Endothelial cell of umbilical vein (primary cell): ENCODE measurements around the gene RAB3D. TPM values are rescaled to one million over a fixed set of nuclear protein-coding genes. Genes with fewer than 3 reads are reported as not detected.

Experiments used
- BruUV-seq: library from RNA; stranded (reverse); fragments of 400-500 nt; replicated peaks from 2 replicates; lab custom pipeline; 2021; lab: Mats Ljungman, UMichigan
- CTCF ChIA-PET: fragments of 300-600, 350-600 bp; sonication (Branson Sonifier 250); formaldehyde crosslinking; loops from one replicate; lab custom pipeline; 2021; ENCODE audit warnings: antibody characterized with exemption, inconsistent platforms; lab: Charles Lee
- POLR2A ChIA-PET: fragments of 300-600, 350-600 bp; sonication (Branson Sonifier 250); formaldehyde crosslinking; loops from one replicate; lab custom pipeline; 2021; ENCODE audit warnings: antibody characterized with exemption, inconsistent platforms; lab: Charles Lee
- DNase-seq: peaks from one replicate; pipeline ENCODE4 v3.0.0-alpha.2; 2011; ENCODE audit warnings: low read depth, low spot score
- FAIRE-seq: peaks from 2 replicates; lab custom pipeline; 2011; peaks lifted over from hg19 to GRCh38; lab: Jason Lieb, UNC
- H2AFZ ChIP-seq: 2 replicates; pipeline ENCODE4 v1.6.0; 2012; ENCODE audit warnings: low read depth, low read length, control low read depth, inconsistent platforms
- H3K27ac ChIP-seq: 2 replicates; pipeline ENCODE4 v1.5.1; 2011; ENCODE audit warnings: low read depth, mild to moderate bottlenecking, control low read depth, low read length, moderate library complexity; ENCODE audit not compliant: insufficient read depth
- H3K27me3 ChIP-seq, 2 experiments: 2 replicates each; pipeline versions ENCODE4 v1.6.0 to v1.6.1; 2011; ENCODE audit warnings: low read length in 2 of 2, mixed read lengths in 1 of 2; ENCODE audit not compliant: control insufficient read depth in 2 of 2, insufficient read depth in 2 of 2
- H3K36me3 ChIP-seq, 2 experiments: 2 replicates in 1 of 2; 3 replicates in 1 of 2; pipeline ENCODE4 v1.5.1; 2011; ENCODE audit warnings: low read length in 2 of 2, mild to moderate bottlenecking in 1 of 2, moderate library complexity in 1 of 2; ENCODE audit not compliant: control insufficient read depth in 2 of 2, insufficient read depth in 2 of 2; ENCODE audit errors: extremely low read depth in 1 of 2
- H3K4me1 ChIP-seq: 3 replicates; pipeline ENCODE4 v1.5.1; 2011; ENCODE audit warnings: mild to moderate bottlenecking, low read length; ENCODE audit not compliant: control insufficient read depth, insufficient read depth; ENCODE audit errors: extremely low read depth
- H3K4me2 ChIP-seq: 2 replicates; pipeline ENCODE4 v1.6.1; 2011; ENCODE audit warnings: low read length, control low read depth, mixed read lengths; ENCODE audit not compliant: insufficient read depth
- H3K4me3 ChIP-seq, 3 experiments: fragments of 200-600 bp in 1 of 3; sonication (generic), shearing (Covaris generic) in 1 of 3; replicated peaks in 1 of 3; 2 replicates each; pipeline ENCODE4 v1.5.1; 2011 to 2016; ENCODE audit warnings: control low read depth in 3 of 3, low read length in 3 of 3, mild to moderate bottlenecking in 2 of 3, inconsistent platforms in 1 of 3, low read depth in 1 of 3, moderate library complexity in 1 of 3; ENCODE audit not compliant: insufficient read depth in 1 of 3
- H3K79me2 ChIP-seq: 2 replicates; pipeline ENCODE4 v1.6.0; 2012; ENCODE audit warnings: low read length, inconsistent platforms; ENCODE audit not compliant: control insufficient read depth, insufficient read depth
- H3K9ac ChIP-seq: replicated peaks from 2 replicates; pipeline ENCODE3; 2011; ENCODE audit warnings: low read length, control low read depth; ENCODE audit not compliant: insufficient read depth; ENCODE audit errors: extremely low read depth
- H3K9me1 ChIP-seq: replicated peaks from 3 replicates; pipeline ENCODE4 v1.6.0; 2011; ENCODE audit warnings: mild to moderate bottlenecking, low read length; ENCODE audit not compliant: control insufficient read depth, insufficient read depth; ENCODE audit errors: extremely low read depth
- H3K9me3 ChIP-seq: replicated peaks from 2 replicates; pipeline ENCODE4 v1.5.1; 2012; ENCODE audit warnings: low read length, inconsistent platforms; ENCODE audit not compliant: control insufficient read depth, insufficient read depth
- H4K20me1 ChIP-seq: replicated peaks from 2 replicates; pipeline ENCODE3; 2011; ENCODE audit warnings: mild to moderate bottlenecking, low read length; ENCODE audit not compliant: control insufficient read depth, insufficient read depth; ENCODE audit errors: extremely low read depth
- CTCF ChIP-seq, 2 donors: IDR thresholded peaks; 1 replicate in 1 of 2; 2 replicates in 1 of 2; pipeline ENCODE4 v1.5.1; 2011; ENCODE audit warnings: low read length in 2 of 2, mild to moderate bottlenecking in 2 of 2, moderate library complexity in 2 of 2, control low read depth in 1 of 2, inconsistent platforms in 1 of 2, low read depth in 1 of 2; ENCODE audit not compliant: insufficient read depth in 1 of 2; ENCODE audit errors: extremely low read depth in 1 of 2
- EZH2 ChIP-seq: IDR thresholded peaks from 2 replicates; pipeline ENCODE4 v1.6.1; 2012; ENCODE audit warnings: borderline replicate concordance, low read depth, mild to moderate bottlenecking, moderate library complexity, low read length, inconsistent platforms; ENCODE audit not compliant: severe bottlenecking
- FOS ChIP-seq: IDR thresholded peaks from 2 replicates; pipeline ENCODE4 v1.6.1; 2011; ENCODE audit warnings: mild to moderate bottlenecking, low read length, moderate library complexity, borderline replicate concordance; ENCODE audit not compliant: insufficient read depth
- GATA2 ChIP-seq: IDR thresholded peaks from 2 replicates; pipeline ENCODE4 v1.7.0; 2011; ENCODE audit warnings: low read depth, mild to moderate bottlenecking, moderate library complexity, mixed read lengths, low read length; ENCODE audit not compliant: insufficient read length, insufficient read depth
- JUN ChIP-seq: IDR thresholded peaks from 2 replicates; pipeline ENCODE4 v1.6.1; 2011; ENCODE audit warnings: borderline replicate concordance, low read depth; ENCODE audit not compliant: insufficient read length, insufficient read depth
- MAX ChIP-seq: IDR thresholded peaks from 2 replicates; pipeline ENCODE4 v1.6.1; 2011; ENCODE audit not compliant: insufficient read depth, insufficient read length
- MYC ChIP-seq: IDR thresholded peaks from one replicate; pipeline ENCODE4 v1.6.1; 2011; ENCODE audit warnings: mild to moderate bottlenecking, low read depth, low read length
- POLR2A ChIP-seq: IDR thresholded peaks from 2 replicates; pipeline ENCODE4 v1.6.1; 2012; ENCODE audit warnings: low read depth, mild to moderate bottlenecking, control low read depth, low read length
- POLR2AphosphoS5 ChIP-seq: IDR thresholded peaks from 2 replicates; pipeline ENCODE4 v1.6.1; 2012; ENCODE audit warnings: low read depth, mild to moderate bottlenecking, control low read depth, low read length, moderate library complexity; ENCODE audit not compliant: insufficient read depth
- dilution Hi-C: fragments of 300-500 bp; cut with MboI; formaldehyde crosslinking; loops from one replicate; pipeline ENCODE4 v1.15.0; 2019; ENCODE audit warnings: low sequenced_read_pairs; ENCODE audit not compliant: extremely low pct_ligation_motif_present
- intact Hi-C: fragments of 100-400 bp; cut with micrococcal nuclease; formaldehyde crosslinking; loops from one replicate; pipeline ENCODE4 v1.10.0; 2022
- polyA plus RNA-seq, 4 experiments: library from polyadenylated mRNA; depleted of rRNA in 3 of 4; stranded (reverse) in 3 of 4; unstranded in 1 of 4; fragments of >200 nt; gene quantifications; 2 replicates each; pipeline versions ENCODE4 v1.2.1 to v1.2.3, GENCODE V29; 2011 to 2012; ENCODE audit warnings: missing spikeins in 1 of 4
- total RNA-seq: library from RNA; stranded (reverse); gene quantifications from 2 replicates; pipeline ENCODE4 v1.2.3, GENCODE V29; 2021

Gene RAB3D
- total and polyA plus RNA-seq, 2 donors (not counting 3 experiments of a cell fraction or from before 2014, with no cell fraction given), result 35.4 to 48.2 TPM

GRCh38 chr19:11337080-11337479, 2.4 kb downstream of the RAB3D start:
- BruUV-seq, result no TSS peak
- TF ChIP-seq EZH2 (no peak), MAX (no peak), POLR2AphosphoS5 (no peak), MYC (no peak), GATA2 (no peak), JUN (no peak), POLR2A (no peak), FOS (no peak), CTCF (IDR thresholded peaks at IDR 0.05; ENCODE audit: extremely low read depth in 1 of 2, insufficient read depth in 1 of 2, low read depth in 1 of 2, low read length in 2 of 2) (no peak)
- Histone ChIP-seq H3K9me3 (no peaks in the 10 kb centered on the region), H3K36me3 (peaks cover 0 to 11% of the 10 kb centered on the region in 2 experiments), H3K79me2 (no peaks in the 10 kb centered on the region), H3K27me3 (no peaks in the 10 kb centered on the region), H2AFZ (no peak overlapping the region), H3K9ac (no peak overlapping the region), H3K27ac (no peak overlapping the region), H4K20me1 (no peaks in the 10 kb centered on the region), H3K4me3 (no peak overlapping the region), H3K4me1 (peaks cover 11% of the 10 kb centered on the region), H3K4me2 (no peak overlapping the region), H3K9me1 (no peaks in the 10 kb centered on the region)
- intact Hi-C loops, result no loop called here
- CTCF ChIA-PET, result interaction anchor here (1.0 kb wide), 1 partner anchor 43 kb away, joined by 3 read pairs; no protein-coding TSS in a partner anchor
- FAIRE-seq (no peak), DNase-seq (no peak)
- POLR2A ChIA-PET, result no interaction called here
- dilution Hi-C loops, result no loop called here
